GM19239 (cell line): ENCODE results near the gene EXOC5.
"Not testable (repeated sequence)": the region's sequence is repeated elsewhere in the genome, so short reads cannot be mapped to it uniquely, and the experiment has no call there.

Source experiments
- DNase-seq: peaks from one replicate; pipeline ENCODE4 v3.0.0; 2011; ENCODE audit warnings: low spot score; ENCODE audit not compliant: insufficient read length
- FAIRE-seq: peaks from 2 replicates; lab custom pipeline; 2011; peaks lifted over from hg19 to GRCh38; lab: Jason Lieb, UNC

The EXOC5 gene

DNA sequence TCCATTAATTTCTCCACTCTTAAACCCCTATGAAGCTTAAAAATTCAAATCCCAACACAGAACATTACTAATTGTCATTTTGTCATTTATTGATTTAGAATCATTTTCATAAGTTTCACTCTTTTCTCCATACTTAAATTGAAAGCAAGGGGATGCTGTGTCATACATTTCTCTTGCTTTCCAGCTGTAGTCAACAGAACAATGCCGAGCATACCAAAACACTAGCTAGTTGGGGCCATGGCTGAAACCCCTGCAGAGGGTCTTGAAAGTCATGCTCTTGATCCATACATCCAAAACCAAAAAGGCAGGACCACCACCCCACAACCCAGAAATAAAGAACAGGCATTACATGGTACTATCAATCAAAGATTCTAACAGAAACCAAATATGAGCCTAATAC lies 9.0 kb downstream of the EXOC5 start:
- DNase-seq (no peak), FAIRE-seq (no peak)

DNA sequence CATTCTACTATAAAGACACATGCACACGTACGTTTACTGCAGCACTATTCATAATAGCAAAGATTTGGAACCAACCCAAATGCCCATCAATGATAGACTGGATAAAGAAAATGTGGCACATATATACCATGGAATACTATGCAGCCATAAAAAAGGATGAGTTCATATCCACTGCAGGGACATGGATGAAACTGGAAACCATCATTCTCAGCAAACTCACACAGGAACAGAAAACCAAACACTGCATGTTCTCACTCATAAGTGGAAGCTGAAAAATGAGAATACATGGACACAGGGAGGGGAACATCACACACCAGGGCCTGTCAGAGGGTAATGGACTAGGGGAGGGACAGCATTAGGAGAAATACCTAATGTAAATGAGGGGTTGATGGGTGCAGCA lies 10.5 kb downstream of the EXOC5 start:
- DNase-seq, FAIRE-seq: not testable (repeated sequence)

DNA sequence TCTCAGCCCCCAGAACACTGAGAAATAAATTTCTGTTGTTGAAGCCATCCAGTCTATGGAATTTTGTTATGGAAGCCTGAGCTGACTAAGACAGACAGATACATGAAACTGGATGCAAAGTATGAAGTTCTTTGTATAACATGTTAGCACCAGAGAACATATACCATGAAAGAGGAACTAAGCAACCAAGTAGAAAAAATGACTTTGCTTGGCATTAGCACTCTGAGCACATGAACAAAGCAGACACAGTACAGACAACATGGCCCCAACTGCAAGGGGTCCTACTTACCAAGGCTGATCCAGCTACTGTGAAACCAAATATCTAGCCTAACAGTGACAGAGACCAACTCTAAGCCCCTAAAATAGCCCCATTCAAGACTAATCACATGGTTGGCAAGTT lies 13.8 kb downstream of the EXOC5 start:
- DNase-seq (no peak), FAIRE-seq (no peak)

GRCh38 chr14:57246933-57247657 lies 21.6 kb downstream of the EXOC5 start:
- FAIRE-seq (no peak), DNase-seq (no peak)

DNA sequence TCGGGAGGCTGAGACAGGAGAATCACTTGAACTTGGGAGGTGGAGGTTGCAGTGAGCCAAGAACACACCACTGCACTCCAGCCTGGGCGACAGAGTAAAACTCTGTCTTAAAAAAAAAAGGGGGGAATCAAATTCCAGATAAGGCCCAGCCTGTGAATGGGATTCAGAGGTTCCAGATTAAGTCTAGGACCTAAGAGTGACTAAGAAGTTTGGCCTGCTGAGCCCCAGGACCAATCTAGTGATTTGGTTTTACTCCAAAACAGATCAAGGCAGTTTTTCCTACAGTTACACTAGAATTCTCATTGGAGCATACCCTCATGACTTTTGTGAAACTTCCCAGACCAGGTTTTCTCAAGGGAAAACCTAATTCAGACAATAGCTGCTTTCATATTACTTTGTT lies 22.8 kb downstream of the EXOC5 start:
- FAIRE-seq (no peak), DNase-seq (no peak)

GRCh38 chr14:57244106-57244505 lies 24.6 kb downstream of the EXOC5 start:
- FAIRE-seq (no peak), DNase-seq (no peak)

- FAIRE-seq (no peak), DNase-seq (no peak)
Observed at GRCh38 chr14:57243320-57243719, 25.4 kb downstream of the EXOC5 start.

- FAIRE-seq, DNase-seq: not testable (repeated sequence)
Observed at GRCh38 chr14:57240115-57240514, 28.6 kb downstream of the EXOC5 start.

GRCh38 chr14:57232006-57232405 lies 36.7 kb downstream of the EXOC5 start:
- no peak for FAIRE-seq

GRCh38 chr14:57228320-57228719 lies 40.4 kb downstream of the EXOC5 start:
- not testable (repeated sequence) for DNase-seq, FAIRE-seq

More at GRCh38 chr14:57232006-57232405, 36.7 kb downstream of the EXOC5 start:
- DNase-seq = no peak

- no peak for FAIRE-seq
- no peak for DNase-seq
Observed at GRCh38 chr14:57227083-57227482, 41.6 kb downstream of the EXOC5 start.

GRCh38 chr14:57221931-57222330 lies 46.8 kb downstream of the EXOC5 start:
- FAIRE-seq = no peak
- DNase-seq = no peak

DNA sequence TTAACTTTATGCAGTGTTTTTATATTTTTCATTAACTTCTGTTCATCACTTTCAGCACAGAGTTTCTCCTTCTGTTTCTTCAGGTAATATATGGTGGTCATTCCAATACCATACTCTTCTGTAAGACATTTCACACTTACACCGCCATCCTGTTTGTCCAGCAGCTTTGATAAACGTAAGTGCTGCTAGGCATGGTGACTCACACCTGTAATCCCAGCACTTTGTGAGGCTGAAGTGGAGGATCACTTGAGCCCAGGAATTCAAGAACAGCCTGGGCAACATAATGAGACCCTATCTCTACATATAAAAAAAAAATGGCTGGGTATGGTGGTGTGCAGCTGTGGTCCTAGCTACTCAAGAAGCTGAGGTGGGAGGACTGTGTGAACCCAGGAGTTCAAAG lies 55.8 kb downstream of the EXOC5 start:
- FAIRE-seq (no peak), DNase-seq (no peak)

DNA sequence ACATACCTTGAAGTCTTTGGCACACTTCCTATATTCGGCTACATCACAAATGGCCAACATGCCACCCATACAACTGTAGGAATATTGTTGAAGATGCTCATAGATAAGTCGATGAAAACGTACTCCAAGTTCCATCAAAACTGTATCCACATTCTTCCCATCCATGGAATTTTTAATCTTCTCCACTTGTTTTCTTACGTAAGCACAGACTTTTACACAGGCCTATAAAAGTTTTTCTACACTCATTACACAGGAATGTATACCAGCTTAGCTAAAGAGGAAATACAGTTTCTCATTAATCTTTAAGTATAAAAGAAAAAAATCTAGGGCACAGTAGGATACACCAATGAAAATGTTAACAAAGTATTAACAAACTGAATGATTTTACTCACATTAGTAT lies 59.1 kb downstream of the EXOC5 start:
- FAIRE-seq = no peak
- DNase-seq = no peak

GRCh38 chr14:57205938-57206337 lies 62.8 kb downstream of the EXOC5 start:
- FAIRE-seq (no peak), DNase-seq (no peak)

- not testable (repeated sequence) for DNase-seq, FAIRE-seq
Observed at GRCh38 chr14:57202672-57203071, 66.0 kb downstream of the EXOC5 start.

GRCh38 chr14:57199921-57200320 lies 68.8 kb downstream of the EXOC5 start:
- DNase-seq (no peak), FAIRE-seq (no peak)

DNA sequence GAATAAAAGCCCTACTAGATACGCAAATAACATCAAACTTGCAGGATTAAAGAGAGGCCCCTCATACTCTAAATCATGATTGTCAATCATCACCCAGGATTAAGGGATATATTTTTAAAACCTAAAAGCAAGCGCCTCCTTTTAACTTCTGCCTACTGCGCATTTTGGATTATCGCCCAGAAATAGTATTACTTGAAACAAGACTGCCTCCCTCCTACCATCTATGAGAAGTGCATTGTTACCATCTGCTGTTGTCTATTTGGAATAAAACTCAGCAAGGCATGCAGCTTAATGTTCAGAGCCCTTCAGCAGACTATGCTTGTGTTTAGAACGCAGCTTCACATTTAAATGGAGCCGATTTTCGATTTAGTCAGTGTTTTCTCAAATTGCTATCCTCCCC lies 79.6 kb downstream of the EXOC5 start:
- no peak for FAIRE-seq
- DNase-seq = no peak

GRCh38 chr14:57182760-57183503 lies 85.8 kb downstream of the EXOC5 start:
- FAIRE-seq (no peak), DNase-seq (no peak)

DNA sequence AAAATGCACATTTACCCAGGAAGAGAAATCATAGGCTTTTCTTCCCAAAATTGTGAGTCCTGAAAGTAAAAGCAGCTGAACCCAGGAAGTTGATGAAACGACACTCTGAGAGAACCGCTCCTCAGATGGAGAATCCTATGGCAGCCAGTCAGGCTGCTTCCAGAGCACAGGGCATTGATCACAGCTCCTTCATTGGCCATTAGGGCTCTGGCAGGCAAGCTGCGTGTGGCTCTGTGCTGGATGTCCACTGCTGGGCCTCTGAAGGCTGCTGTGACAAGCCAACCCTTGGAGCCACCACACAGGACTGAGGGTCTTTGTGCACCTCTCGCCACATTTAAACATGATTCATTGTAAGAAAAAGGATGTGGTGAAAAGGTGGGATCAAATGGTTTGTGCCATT lies 89.4 kb downstream of the EXOC5 start:
- DNase-seq = no peak

DNA sequence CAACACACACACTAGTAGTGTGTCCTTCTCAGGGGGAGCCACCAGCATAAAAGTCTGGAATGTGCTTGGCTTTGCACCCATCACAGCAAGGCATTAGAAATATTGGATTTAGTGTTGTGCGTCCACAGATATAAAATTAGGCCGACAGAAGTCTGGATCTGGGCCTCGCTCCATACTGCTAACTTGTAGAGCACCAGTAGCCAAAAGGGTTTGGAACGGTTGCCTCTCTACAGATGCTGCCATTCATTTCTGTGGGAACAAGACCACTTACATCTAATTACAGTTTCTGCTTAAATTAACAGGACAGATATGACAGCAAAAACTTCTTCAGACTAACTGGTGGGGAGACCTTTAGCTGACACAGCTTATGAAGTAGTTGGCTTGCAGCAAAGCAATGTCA lies 94.2 kb downstream of the EXOC5 start:
- DNase-seq (no peak), FAIRE-seq (no peak)

More for the DNA sequence above, 89.4 kb downstream of the EXOC5 start:
- no peak for FAIRE-seq

DNA sequence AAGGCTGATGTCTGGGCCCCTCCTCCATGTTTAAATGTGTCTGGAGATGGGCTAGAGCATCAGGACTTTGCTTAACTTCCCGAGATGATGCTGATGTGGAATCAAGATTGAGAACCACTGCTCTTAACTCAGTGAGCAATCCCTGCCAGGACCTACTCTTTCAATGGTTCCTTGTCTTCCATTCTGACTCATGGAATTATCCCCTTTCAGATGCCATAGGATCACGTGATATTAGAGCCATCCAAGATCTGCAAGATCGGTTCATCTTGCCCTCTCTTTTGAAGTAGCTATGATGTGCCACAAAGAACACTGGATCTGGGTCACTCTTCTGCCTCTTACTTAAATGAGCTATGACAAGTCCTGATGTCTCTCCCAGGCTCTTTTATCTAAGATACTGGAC lies 96.8 kb downstream of the EXOC5 start:
- FAIRE-seq (no peak), DNase-seq (no peak)
